HL-60/S4 (cell line): ENCODE measurements around the gene HSF4.

Experiments
- in situ Hi-C: fragments of 300-500 bp; cut with MboI; formaldehyde crosslinking; loops from 2 replicates; pipeline ENCODE4 v1.14.3; 2022; ENCODE audit warnings: low sequenced_read_pairs

HSF4 gene

DNA sequence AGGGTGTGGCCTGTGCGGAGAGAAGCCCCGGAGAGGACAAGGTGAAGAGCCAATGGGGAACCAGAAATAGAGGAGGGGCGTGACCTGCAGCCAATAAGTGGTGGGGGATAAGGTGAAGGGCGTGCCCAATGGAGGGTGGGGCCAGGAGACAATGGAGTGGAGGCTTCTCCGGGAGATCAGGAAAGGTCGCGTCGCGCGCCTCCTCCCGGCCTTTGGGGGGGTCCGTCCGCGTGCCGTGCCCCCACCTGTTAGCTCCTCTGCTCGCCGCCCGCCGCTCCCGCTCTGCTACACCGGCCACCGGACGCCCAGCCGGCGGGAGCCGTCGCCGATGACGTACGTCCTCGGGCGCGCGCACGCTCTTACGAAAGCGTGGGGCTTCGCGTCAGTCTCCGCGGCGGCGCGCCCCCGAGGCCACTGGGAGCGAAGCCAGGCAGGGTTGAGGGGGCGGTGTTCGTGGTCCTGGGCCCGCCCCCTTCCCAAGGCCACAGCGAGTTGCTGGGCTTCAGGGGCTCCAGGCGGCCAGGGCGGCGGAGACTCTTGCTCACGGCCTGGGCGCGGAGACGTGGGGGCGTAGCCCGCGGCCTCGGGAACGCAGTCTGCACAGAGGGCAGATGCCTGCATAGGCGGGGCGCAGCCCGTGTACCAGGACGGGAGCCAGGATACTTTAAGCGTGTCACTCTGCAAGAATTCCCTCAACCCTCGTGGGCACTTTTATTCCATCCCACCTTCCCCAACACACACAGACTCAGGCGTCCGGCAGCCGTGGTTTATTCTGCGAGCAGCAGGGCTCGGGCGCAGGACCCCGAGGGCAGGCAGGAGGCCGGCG lies 19.3 kb downstream of the HSF4 start, which contains the start of gene MATCAP1:
MATCAP1 (minus strand) TSS at position 337 of the 826 bp plus-strand sequence. CDS start 3,353 bp downstream, outside the sequence.
- in situ Hi-C loops: no loop called here

DNA sequence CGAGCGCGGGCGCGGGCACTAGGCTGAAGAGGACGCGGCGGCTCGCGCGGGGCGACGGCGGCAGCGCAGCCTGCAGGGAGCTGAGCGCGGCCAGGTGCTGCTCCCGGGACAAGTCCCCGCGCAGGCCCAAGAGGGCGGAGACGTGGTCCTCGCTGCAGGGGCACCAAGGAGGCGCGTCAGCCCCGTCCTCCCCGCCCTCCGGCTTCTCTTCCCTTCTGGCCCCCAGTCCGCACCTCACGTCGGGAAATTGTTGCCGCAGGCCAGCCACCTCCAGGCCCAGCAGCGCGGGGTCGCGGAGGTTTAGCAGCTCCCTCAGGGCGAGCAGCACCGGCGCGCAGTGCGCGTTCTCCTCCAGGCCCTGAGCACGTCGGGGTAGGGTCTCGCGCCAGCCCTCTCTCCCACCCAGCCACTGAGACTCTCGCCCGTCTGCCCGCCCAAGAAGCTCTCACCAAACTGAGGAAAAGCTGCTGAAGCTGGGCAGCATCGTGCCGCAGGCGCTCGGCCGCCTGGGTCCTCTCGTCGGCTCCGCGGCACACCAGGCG lies 20.0 kb downstream of the HSF4 start:
- in situ Hi-C loops: no loop called here

DNA sequence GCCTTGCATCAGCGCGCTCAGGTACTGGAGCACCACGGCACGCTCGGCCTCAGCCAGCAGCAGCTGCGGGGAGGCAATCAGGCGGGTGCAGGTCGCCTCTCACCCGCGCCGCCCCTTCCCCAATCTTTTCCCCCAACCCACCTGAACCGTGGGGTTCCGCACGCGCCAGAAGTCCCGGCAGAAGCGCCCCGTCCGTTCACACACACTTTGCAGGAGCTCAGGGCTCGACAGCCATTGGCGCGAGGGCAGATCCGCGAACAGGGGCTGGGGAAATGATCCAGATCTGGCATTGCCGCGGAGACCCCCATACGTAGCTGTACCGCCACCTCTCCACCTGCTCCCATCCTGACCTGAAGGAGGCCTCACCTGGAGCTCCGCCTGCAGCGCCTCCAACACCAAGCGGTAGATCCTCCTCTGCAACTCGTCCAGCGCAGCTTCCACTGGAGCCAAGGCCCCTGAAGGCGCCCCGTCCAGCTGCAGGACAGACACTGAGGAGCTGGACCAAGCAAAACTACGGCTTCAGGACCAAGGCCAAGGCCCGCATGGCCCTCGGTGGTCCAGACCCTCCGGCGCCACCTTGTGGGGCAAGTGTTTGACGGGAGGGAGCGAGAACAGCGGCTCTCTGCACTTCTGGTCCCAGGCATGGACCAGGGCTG lies 20.6 kb downstream of the HSF4 start:
- in situ Hi-C loops: no loop called here

DNA sequence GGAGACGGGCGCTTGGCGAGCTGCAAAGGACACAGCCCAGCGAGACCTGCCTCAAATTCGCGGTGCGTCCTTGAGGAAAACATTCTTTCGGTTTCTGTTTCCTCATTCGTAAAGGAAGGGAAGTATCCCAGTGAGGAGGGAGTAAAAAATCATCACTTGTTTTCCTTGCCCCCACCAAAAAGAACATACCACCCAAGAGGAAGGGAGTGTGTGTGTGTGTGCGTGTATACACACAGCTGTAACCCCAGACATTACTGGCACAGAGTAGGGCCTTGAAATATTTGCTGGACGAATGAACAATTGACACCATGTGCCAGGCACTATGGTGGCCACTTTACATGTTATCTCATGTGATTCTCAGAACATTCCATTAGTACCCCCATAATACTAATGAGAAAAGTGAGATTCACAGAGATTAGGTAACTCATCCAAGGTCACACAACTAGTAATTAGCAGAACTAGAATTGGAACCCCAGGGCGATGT lies 21.1 kb downstream of the HSF4 start:
- in situ Hi-C loops: no loop called here

DNA sequence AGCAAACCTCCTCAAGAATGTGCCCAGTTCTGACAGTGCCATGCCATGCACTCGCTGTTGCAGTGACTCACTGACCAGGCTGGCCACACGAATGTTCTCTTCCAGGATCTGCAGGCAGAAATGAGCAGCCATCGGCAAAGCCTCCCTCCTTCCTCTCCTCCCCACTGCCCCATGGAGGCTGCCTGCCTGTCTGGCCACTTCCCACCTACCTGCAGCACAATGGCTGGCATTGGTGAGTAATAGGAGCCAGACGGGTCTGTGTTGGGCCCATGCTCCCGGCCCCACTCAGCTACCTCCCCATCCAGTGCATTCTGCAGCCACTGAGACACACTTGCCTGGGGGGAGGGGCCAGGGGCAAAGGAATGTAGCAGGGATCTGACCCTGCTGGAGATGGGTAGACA lies 22.0 kb downstream of the HSF4 start:
- in situ Hi-C loops: no loop called here

DNA sequence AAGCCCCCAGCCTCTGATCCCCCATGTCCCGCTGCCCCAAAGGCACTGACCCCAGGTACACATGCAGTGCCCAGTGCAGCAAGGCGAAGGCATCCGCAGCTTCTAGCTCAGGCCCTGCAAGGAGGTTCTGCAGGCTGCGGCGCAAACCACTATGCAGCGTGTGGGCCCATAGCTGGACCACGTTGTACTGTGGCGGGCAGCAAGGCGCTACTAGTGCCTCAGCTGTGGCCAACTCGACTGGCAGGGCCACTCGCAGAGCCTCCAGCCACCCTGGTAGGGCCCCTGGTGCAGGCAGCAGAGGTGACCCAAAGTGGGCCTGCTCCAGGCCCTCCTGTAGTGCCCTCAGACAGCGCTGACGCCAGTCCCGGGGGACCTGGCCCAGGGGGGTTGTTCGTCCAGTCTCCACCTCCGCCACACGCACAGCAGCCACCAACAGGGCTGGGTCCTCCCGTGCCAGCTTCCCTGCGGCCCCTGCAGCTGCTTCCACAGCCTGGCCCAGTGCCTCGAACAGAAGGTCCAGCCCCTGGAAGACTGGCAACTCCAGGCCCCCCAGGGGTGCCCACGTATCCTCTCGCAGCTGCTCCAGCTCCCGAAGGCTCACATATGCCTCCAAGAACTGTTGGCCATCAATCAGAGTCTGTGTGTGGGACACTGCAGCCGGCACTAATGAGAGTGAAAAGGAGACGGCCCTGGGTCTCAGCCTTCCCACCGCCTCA lies 22.8 kb downstream of the HSF4 start:
- in situ Hi-C loops: no loop called here

DNA sequence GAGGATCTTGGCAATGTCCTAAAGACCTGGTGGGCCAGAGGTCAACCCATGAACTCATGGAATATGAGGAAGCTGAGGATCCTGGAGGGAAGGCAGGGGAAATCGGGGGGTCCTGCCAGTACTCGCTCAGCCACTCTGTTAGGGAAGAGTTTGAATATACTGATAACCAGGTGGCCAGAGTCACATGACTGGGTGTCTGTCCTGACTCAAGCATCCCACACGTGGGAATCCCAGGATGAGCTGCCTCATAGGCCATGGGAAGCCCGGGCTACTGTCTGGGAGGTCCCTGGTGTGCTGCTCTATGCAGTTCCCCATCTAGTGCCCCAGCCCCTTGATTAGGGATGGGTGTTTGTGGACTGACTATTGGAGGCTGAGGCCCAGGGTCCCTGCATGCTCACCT lies 23.8 kb downstream of the HSF4 start:
- in situ Hi-C loops: no loop called here

DNA sequence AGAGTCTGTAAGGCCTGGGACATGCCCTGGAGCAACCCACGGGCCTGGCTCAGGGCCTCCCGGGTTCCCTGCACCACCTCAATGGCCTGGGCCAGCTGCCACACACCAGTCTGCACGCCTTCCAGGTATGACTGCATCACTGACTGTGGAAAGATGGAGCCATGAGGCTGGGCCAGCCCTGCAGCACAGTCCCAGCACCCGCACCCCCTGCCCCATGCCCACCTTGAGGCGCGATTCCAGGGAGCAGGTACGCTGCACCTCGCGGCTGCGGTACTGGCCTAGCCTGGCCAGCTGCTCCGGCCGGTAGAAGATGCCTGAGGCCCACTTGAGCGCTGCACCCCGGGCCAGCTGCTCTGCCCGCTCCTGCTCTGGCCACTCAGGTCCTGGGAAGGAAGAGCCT lies 24.3 kb downstream of the HSF4 start:
- in situ Hi-C loops: no loop called here

DNA sequence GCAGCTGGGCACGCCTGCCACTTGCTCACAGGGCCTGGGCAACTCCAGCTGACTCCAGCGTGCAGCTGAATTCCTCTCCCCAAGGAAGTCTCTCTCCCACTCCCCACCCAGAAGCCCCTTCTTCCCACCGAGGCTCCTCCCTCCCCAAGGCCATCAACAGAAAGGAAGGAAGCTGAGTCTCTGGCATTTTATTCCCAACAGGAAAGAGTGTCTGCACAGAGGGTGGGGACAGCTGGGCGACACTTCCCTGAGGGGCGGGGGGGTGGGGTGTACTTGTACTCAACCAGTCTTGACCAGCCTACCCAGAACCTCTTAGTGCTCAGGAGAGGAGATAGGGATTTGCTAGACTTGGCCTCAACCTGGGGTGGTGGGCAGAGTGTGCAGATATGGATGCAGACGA lies 25.5 kb downstream of the HSF4 start, which contains the start of gene EXOC3L1:
EXOC3L1 (minus strand) TSS at position 96 of the 400 bp plus-strand sequence. CDS start 460 bp downstream, outside the sequence.
- in situ Hi-C loops: no loop called here

GRCh38 chr16:67190448-67191399 lies 26.2 kb downstream of the HSF4 start:
- in situ Hi-C loops: no loop called here

DNA sequence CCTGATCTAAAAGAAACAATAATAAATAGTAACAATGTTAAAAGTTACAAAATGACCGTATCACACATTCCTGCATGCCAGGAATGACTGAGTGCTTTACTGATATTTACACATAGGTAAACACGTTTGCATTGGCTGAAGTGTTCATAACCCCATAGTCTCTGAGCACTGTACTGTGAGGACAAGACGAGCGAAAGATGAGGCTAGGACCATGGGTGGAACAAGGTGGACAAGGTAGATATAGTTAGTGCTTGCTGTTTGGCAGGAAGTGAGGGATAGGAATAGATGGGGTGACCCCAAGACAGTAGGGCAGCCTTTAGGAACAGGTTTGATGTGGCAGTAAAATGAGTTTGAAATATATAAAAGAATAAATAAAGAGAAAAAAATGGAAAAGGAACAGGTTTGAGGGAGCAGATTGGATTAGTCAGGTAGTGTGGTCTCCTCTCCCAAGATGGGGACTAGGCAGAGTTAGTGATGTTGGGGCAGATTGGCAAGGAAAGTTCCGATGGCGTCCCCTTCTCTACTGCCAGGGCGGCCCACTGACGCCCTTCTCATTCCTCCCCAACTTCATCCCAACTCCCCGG lies 27.0 kb downstream of the HSF4 start:
- in situ Hi-C loops: no loop called here

DNA sequence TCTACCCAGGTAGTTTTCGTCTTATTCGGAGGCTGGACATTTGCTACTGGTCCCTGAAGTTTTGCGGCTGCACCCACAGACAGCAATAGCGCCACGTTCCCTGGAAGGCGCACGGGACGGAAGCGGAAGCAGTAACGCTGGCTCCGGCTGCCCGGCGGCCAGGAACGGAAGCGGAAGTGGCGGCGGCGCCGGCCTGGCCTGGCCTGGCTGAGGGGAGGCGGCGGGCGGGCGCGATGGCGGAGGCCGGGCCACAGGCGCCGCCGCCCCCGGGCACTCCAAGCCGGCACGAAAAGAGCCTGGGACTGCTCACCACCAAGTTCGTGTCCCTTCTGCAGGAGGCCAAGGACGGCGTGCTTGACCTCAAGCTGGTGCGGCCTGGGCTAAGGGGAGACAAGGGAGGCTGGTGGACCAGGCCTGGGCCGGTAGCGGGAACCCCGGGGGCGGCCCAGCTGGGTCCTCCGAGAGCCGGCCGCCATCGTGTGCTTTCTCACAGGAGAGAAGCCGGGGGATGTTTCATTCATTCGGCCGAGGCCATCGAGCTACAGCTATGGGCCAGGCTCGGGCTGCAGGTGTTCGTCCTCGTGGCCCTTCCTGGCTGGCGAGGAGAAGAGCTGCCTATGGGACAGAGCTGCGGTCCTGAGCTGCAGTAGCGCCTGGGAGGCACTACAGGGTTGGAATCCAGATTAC lies 27.6 kb downstream of the HSF4 start, which contains the start of gene E2F4:
E2F4 (plus strand) TSS at position 161 of the 687 bp plus-strand sequence; CDS start at position 234, 73 bp downstream.
- in situ Hi-C loops: no loop called here

GRCh38 chr16:67192781-67193361 lies 28.3 kb downstream of the HSF4 start:
- in situ Hi-C loops: no loop called here

DNA sequence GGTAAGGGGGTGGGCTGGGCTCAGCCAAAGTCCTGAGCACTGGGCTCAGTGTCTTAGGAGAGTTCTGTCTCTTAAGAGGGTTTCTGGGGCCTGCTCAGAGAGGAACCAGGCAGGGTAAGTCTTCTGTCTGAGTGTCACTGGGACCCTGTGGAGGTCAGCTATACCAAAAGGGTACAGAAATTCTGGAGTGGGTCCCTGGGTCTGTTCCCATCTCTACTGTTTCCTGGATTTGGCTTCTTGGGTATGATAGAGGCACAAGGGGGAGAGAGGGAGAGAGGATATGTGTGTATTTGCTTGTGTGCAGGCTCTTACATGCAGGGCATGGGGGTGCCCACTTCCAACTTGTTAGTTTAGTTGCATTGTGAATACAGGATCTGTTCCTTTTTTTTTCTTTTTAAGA lies 29.0 kb downstream of the HSF4 start:
- in situ Hi-C loops: no loop called here

GRCh38 chr16:67194260-67194659 lies 29.7 kb downstream of the HSF4 start:
- in situ Hi-C loops: no loop called here

GRCh38 chr16:67195676-67196075 lies 31.1 kb downstream of the HSF4 start:
- in situ Hi-C loops: no loop called here

- in situ Hi-C loops: no loop called here
These were observed 32.3 kb downstream of the HSF4 start for GRCh38 chr16:67196881-67197280.

GRCh38 chr16:67197704-67198103 lies 33.2 kb downstream of the HSF4 start:
- in situ Hi-C loops: no loop called here
